HL-60 (cell line): ENCODE data around the gene PP2D1.

Experiments
- CTCF ChIP-seq: IDR thresholded peaks from one replicate; pipeline ENCODE4 v1.5.1; 2011; ENCODE audit warnings: low read length, control low read depth, inconsistent platforms; ENCODE audit not compliant: insufficient read depth
- POLR2AphosphoS5 ChIP-seq: IDR thresholded peaks from 2 replicates; pipeline ENCODE4 v1.6.1; 2012; ENCODE audit warnings: low read depth
- TF ChIP-seq, protein P1 (sequence below): IDR thresholded peaks from 2 replicates; pipeline ENCODE4 v1.6.1; 2012; ENCODE audit warnings: low read depth; ENCODE audit not compliant: insufficient replicate concordance

- TF ChIP-seq CTCF (no peak), POLR2AphosphoS5 (no peak)
- TF ChIP-seq, protein P1, sequence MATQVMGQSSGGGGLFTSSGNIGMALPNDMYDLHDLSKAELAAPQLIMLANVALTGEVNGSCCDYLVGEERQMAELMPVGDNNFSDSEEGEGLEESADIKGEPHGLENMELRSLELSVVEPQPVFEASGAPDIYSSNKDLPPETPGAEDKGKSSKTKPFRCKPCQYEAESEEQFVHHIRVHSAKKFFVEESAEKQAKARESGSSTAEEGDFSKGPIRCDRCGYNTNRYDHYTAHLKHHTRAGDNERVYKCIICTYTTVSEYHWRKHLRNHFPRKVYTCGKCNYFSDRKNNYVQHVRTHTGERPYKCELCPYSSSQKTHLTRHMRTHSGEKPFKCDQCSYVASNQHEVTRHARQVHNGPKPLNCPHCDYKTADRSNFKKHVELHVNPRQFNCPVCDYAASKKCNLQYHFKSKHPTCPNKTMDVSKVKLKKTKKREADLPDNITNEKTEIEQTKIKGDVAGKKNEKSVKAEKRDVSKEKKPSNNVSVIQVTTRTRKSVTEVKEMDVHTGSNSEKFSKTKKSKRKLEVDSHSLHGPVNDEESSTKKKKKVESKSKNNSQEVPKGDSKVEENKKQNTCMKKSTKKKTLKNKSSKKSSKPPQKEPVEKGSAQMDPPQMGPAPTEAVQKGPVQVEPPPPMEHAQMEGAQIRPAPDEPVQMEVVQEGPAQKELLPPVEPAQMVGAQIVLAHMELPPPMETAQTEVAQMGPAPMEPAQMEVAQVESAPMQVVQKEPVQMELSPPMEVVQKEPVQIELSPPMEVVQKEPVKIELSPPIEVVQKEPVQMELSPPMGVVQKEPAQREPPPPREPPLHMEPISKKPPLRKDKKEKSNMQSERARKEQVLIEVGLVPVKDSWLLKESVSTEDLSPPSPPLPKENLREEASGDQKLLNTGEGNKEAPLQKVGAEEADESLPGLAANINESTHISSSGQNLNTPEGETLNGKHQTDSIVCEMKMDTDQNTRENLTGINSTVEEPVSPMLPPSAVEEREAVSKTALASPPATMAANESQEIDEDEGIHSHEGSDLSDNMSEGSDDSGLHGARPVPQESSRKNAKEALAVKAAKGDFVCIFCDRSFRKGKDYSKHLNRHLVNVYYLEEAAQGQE, result no peak
Measured at GRCh38 chr3:19970327-19970726, 41.7 kb downstream of the PP2D1 start.
